GM23248 (cell line): ENCODE measurements around the gene PRKCA. TPM values are rescaled to one million over a fixed set of nuclear protein-coding genes. Genes with fewer than 3 reads are reported as not detected.

Source experiments
- DNase-seq: peaks from one replicate; pipeline ENCODE4 v3.0.0-alpha.2; 2015
- H2AFZ ChIP-seq: fragments of 200-600 bp; sonication (generic); 2 replicates; pipeline ENCODE4 v1.6.1; 2016; ENCODE audit warnings: antibody characterized with exemption
- H3F3A ChIP-seq: fragments of 200-600 bp; sonication (generic); 2 replicates; pipeline ENCODE4 v1.6.1; 2016; ENCODE audit warnings: mild to moderate bottlenecking, antibody characterized with exemption, mixed run types; ENCODE audit not compliant: insufficient read depth
- H3K27ac ChIP-seq: fragments of 200-600 bp; sonication (generic); 2 replicates; pipeline ENCODE4 v1.5.1; 2016; ENCODE audit warnings: mild to moderate bottlenecking
- H3K27me3 ChIP-seq: fragments of 200-600 bp; sonication (generic); replicated peaks from 2 replicates; pipeline ENCODE4 v1.6.1; 2016; ENCODE audit warnings: mild to moderate bottlenecking; ENCODE audit not compliant: insufficient read depth
- H3K36me3 ChIP-seq: fragments of 200-600 bp; sonication (generic); 2 replicates; pipeline ENCODE4 v1.6.1; 2016; ENCODE audit warnings: low read depth, mild to moderate bottlenecking
- H3K4me1 ChIP-seq: fragments of 200-600 bp; sonication (generic); 2 replicates; pipeline ENCODE4 v1.6.1; 2016; ENCODE audit warnings: mild to moderate bottlenecking; ENCODE audit not compliant: insufficient read depth
- H3K4me2 ChIP-seq: fragments of 200-600 bp; sonication (generic); one replicate; pipeline ENCODE4 v1.6.1; 2016; ENCODE audit warnings: mild to moderate bottlenecking; ENCODE audit not compliant: unreplicated experiment
- H3K4me3 ChIP-seq: fragments of 200-600 bp; sonication (generic); 2 replicates; pipeline ENCODE4 v1.5.1; 2016; ENCODE audit warnings: mild to moderate bottlenecking
- H3K79me2 ChIP-seq: fragments of 200-600 bp; sonication (generic); 2 replicates; pipeline ENCODE4 v1.6.1; 2016; ENCODE audit warnings: mild to moderate bottlenecking; ENCODE audit not compliant: insufficient read depth
- H3K9ac ChIP-seq: fragments of 200-600 bp; sonication (generic); 2 replicates; pipeline ENCODE4 v1.6.1; 2016; ENCODE audit warnings: mild to moderate bottlenecking
- H3K9me2 ChIP-seq: fragments of 200-600 bp; sonication (generic); 2 replicates; pipeline ENCODE4 v1.6.1; 2016; ENCODE audit warnings: mixed run types, mild to moderate bottlenecking, moderate library complexity; ENCODE audit not compliant: insufficient read depth
- H3K9me3 ChIP-seq: fragments of 200-600 bp; sonication (generic); one replicate; pipeline ENCODE4 v1.6.1; 2017; ENCODE audit warnings: low read depth
- H4K20me1 ChIP-seq: fragments of 200-600 bp; sonication (generic); 2 replicates; pipeline ENCODE4 v1.6.0; 2016; ENCODE audit not compliant: insufficient read depth
- EZH2 ChIP-seq: fragments of 200-600 bp; sonication (generic); IDR thresholded peaks from 2 replicates; pipeline ENCODE4 v1.6.1; 2018; ENCODE audit warnings: antibody characterized with exemption, mild to moderate bottlenecking; ENCODE audit not compliant: insufficient read depth, poor library complexity, severe bottlenecking
- EZH2phosphoT487 ChIP-seq: fragments of 200-600 bp; sonication (generic); IDR thresholded peaks from 2 replicates; pipeline ENCODE4 v1.6.1; 2018; ENCODE audit warnings: antibody characterized with exemption, moderate library complexity, mild to moderate bottlenecking, low read depth; ENCODE audit not compliant: insufficient read depth
- WGBS, 2 experiments: methylation state at CpG; one replicate each; pipeline ENCODE4 v1.1.6; 2015 to 2017; ENCODE audit warnings: low lambda C conversion rate in 2 of 2, low coverage in 1 of 2; ENCODE audit errors: missing lambda C conversion rate in 2 of 2; 5-methylcytosine and 5-hydroxymethylcytosine counted together
- in situ Hi-C: fragments of 300-500 bp; cut with MboI; formaldehyde crosslinking; loops from 2 replicates; pipeline ENCODE4 v1.15.0; 2020
- polyA plus RNA-seq: library from polyadenylated mRNA; unstranded; fragments of >200 nt; fragmentation: Nextera tagmentation; extraction: Ambion mirVana; gene quantifications from 2 replicates; pipeline ENCODE4 v1.2.1, GENCODE V29; 2016
- total RNA-seq: library from RNA; depleted of rRNA; stranded (reverse); fragments of >200 nt; shearing (Covaris generic); gene quantifications from 2 replicates; pipeline ENCODE4 v1.2.3, GENCODE V29; 2014

PRKCA gene
- total and polyA plus RNA-seq, 2 experiments from 2014 or later: 17.3 to 28.5 TPM

DNA sequence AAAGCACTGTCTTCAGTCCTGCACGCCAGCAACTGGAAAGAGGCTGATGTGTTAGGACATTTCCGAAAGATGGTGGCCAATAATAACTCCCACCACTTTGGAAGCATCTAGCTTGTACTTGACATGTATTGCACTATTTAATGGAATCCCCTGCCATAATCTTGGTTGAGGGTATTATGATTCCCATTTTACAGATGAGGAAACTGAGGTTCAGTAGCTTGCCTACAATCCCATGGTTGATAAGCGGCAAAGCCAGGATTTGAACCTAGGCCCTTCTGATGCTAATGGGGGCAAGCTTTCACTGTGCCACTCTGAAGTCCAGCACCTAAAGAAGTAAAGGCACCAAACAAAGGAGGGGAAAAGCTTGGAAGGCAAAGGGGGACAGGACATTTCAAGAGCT, 540.5 kb downstream of the PRKCA start:
- WGBS, 2 experiments: 73% methylated on average over 3 of the region's 3 CpGs
- no peak overlapping the region for H3K4me3 ChIP-seq
- H3K9me3 ChIP-seq: no peaks in the 10 kb centered on the region
- in situ Hi-C loops: no loop called here
- H3K9ac ChIP-seq: no peak overlapping the region
- H3K9me2 ChIP-seq: no peaks in the 10 kb centered on the region
- no peak for DNase-seq
- peaks cover 19% of the 10 kb centered on the region for H3K27me3 ChIP-seq
- no peaks in the 10 kb centered on the region for H4K20me1 ChIP-seq
- no peak overlapping the region for H2AFZ ChIP-seq
- no peaks in the 10 kb centered on the region for H3K79me2 ChIP-seq
- H3K4me2 ChIP-seq: no peak overlapping the region
- TF ChIP-seq EZH2phosphoT487 (no peak), EZH2 (no peak)
- no peaks in the 10 kb centered on the region for H3K4me1 ChIP-seq
- H3K36me3 ChIP-seq: no peaks in the 10 kb centered on the region
- H3F3A ChIP-seq: no peaks in the 10 kb centered on the region
- no peak overlapping the region for H3K27ac ChIP-seq

DNA sequence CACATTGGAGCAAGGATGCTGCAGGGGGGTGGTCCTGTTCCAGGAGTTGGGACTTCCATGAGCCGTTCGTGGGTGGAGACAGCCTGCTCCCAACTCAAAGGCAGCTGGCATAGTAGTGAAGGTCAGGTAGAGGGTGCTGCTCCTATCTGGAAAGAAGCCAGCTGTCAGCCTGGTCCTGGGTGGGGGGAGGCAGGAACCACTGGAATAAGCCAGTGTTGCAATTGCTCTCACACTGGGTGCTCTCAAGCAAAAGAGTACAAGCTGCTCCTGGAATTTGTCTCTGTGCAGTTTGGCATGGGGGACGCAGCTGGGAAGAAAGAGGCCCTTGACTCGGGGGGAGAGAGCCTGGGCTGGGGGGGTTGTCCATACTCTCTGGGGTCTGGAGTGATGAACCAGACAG, 541.2 kb downstream of the PRKCA start:
- in situ Hi-C loops: no loop called here
- peaks cover 15% of the 10 kb centered on the region for H3K27me3 ChIP-seq

DNA sequence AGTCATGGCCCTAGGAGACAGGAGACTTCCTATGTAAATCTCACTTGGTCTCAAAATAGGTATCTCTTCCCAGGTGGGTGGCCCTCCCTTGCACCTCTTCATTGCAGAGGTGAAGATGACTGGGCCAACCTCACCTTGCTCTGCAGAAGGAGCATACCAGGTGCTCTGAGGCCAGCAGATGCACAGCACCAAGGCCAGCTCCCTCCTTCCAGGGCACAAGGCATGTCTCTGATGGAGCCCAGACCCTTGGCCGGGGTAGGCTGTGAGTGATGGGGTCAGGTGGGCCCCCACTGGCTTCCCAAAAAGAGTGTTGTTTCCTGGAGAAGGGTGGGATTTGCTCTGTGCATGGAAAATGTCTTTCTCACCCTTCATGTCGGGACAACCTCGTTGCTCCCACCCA, 545.3 kb downstream of the PRKCA start:
- DNase-seq: no peak
- 21 to 34% methylated on average over 3 of the region's 3 CpGs for WGBS, 2 experiments
- in situ Hi-C loops: no loop called here
- Histone ChIP-seq H3K27me3 (peaks cover under 1% of the 10 kb centered on the region), H3K4me1 (no peaks in the 10 kb centered on the region), H3K79me2 (no peaks in the 10 kb centered on the region), H3F3A (no peaks in the 10 kb centered on the region), H3K9ac (no peak overlapping the region), H4K20me1 (no peaks in the 10 kb centered on the region), H3K4me3 (no peak overlapping the region), H2AFZ (no peak overlapping the region), H3K4me2 (no peak overlapping the region), H3K36me3 (no peaks in the 10 kb centered on the region), H3K9me2 (no peaks in the 10 kb centered on the region), H3K27ac (no peak overlapping the region), H3K9me3 (no peaks in the 10 kb centered on the region)
- TF ChIP-seq EZH2phosphoT487 (no peak), EZH2 (no peak)

More for the DNA sequence above, 541.2 kb downstream of the PRKCA start:
- Histone ChIP-seq H3K4me1 (no peaks in the 10 kb centered on the region), H3K4me3 (no peak overlapping the region), H3K36me3 (no peaks in the 10 kb centered on the region), H3K27ac (no peak overlapping the region), H3K9me2 (no peaks in the 10 kb centered on the region), H3F3A (no peaks in the 10 kb centered on the region), H3K9me3 (no peaks in the 10 kb centered on the region), H3K9ac (no peak overlapping the region), H2AFZ (no peak overlapping the region), H3K4me2 (no peak overlapping the region), H4K20me1 (no peaks in the 10 kb centered on the region), H3K79me2 (no peaks in the 10 kb centered on the region)
- no peak for DNase-seq
- 44 to 48% methylated on average over 3 to 4 of the region's 4 CpGs for WGBS, 2 experiments
- TF ChIP-seq EZH2: no peak
- TF ChIP-seq EZH2phosphoT487: no peak

- Histone ChIP-seq H3F3A (no peaks in the 10 kb centered on the region), H3K9me3 (no peaks in the 10 kb centered on the region), H3K79me2 (no peaks in the 10 kb centered on the region), H3K9me2 (no peaks in the 10 kb centered on the region), H3K36me3 (no peaks in the 10 kb centered on the region), H3K4me1 (no peaks in the 10 kb centered on the region), H3K4me3 (no peak overlapping the region), H2AFZ (no peak overlapping the region), H3K9ac (no peak overlapping the region), H3K4me2 (no peak overlapping the region), H3K27ac (no peak overlapping the region), H3K27me3 (peaks cover 4% of the 10 kb centered on the region), H4K20me1 (no peaks in the 10 kb centered on the region)
- in situ Hi-C loops: no loop called here
- no peak for DNase-seq
- WGBS, 2 experiments: 44 to 57% methylated on average over 6 of the region's 6 CpGs
- TF ChIP-seq EZH2 (no peak), EZH2phosphoT487 (no peak)
Measured at GRCh38 chr17:66848496-66848895, 546.1 kb downstream of the PRKCA start.
